Body of pancreas (tissue), 4 donors: ENCODE measurements around the gene PACS2.

Experiments used
- POLR2A ChIP-seq, 3 donors: fragments of 450-650 bp; IDR thresholded peaks; one replicate each; pipeline ENCODE4 v1.6.1; 2016; ENCODE audit warnings: antibody characterized with exemption in 3 of 3, mild to moderate bottlenecking in 2 of 3
- TF ChIP-seq, protein P1 (sequence below), 7 experiments: fragments of 450-650 bp in 4 of 7; fragments of 200-600 bp in 3 of 7; sonication (generic) in 3 of 7; IDR thresholded peaks; one replicate each; pipeline ENCODE4 v1.5.1; 2016 to 2019; ENCODE audit warnings: antibody characterized with exemption in 7 of 7

DNA sequence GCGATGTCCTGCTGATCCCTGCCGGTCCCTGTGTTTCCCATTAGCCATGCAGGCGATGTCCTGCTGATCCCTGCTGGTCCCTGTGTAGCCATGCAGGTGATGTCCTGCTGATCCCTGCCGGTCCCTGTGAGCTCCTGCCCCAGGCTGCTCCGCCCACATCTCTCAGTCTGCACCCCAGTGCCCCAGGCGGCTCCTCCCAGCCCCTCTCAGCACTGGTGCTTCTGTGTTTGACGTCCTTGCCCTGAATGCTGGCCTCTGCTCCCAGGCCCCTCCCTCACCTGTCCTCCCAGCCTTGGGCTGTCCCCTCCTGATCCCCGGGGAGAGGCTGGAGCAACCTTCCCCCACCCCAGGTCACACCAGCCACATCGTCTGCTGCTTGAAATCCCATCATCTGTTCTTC is 42.4 kb downstream of the PACS2 start:
- no peak for TF ChIP-seq POLR2A (IDR thresholded peaks at IDR 0.05)
- TF ChIP-seq, protein P1, sequence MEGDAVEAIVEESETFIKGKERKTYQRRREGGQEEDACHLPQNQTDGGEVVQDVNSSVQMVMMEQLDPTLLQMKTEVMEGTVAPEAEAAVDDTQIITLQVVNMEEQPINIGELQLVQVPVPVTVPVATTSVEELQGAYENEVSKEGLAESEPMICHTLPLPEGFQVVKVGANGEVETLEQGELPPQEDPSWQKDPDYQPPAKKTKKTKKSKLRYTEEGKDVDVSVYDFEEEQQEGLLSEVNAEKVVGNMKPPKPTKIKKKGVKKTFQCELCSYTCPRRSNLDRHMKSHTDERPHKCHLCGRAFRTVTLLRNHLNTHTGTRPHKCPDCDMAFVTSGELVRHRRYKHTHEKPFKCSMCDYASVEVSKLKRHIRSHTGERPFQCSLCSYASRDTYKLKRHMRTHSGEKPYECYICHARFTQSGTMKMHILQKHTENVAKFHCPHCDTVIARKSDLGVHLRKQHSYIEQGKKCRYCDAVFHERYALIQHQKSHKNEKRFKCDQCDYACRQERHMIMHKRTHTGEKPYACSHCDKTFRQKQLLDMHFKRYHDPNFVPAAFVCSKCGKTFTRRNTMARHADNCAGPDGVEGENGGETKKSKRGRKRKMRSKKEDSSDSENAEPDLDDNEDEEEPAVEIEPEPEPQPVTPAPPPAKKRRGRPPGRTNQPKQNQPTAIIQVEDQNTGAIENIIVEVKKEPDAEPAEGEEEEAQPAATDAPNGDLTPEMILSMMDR (IDR thresholded peaks at IDR 0.05) = no peak
